PFSK-1 (cell line): ENCODE measurements around the gene RNF8.

Source experiments
- FOXP2 ChIP-seq: optimal IDR thresholded peaks from 2 replicates; pipeline ENCODE3; 2011; ENCODE audit warnings: borderline replicate concordance, control low read depth, inconsistent platforms; ENCODE audit not compliant: insufficient read depth; ENCODE audit errors: extremely low read length, extremely low read depth
- POLR2AphosphoS5 ChIP-seq: IDR thresholded peaks from 2 replicates; pipeline ENCODE4 v1.6.1; 2012; ENCODE audit warnings: low read depth, mild to moderate bottlenecking, control low read depth, low read length, moderate library complexity
- SIN3A ChIP-seq: IDR thresholded peaks from 2 replicates; pipeline ENCODE4 v1.6.1; 2012; ENCODE audit warnings: mild to moderate bottlenecking, low read length, moderate library complexity, borderline replicate concordance; ENCODE audit not compliant: insufficient read depth
- TAF1 ChIP-seq: IDR thresholded peaks from 2 replicates; pipeline ENCODE4 v1.6.1; 2012; ENCODE audit warnings: low read length, control low read depth, borderline replicate concordance; ENCODE audit not compliant: insufficient read depth
- TF ChIP-seq, protein P1 (sequence below), 2 experiments: IDR thresholded peaks; 2 replicates each; pipeline versions ENCODE4 v1.6.1 to v1.8.0; 2011 to 2012; ENCODE audit warnings: low read depth in 2 of 2, low read length in 2 of 2, control low read depth in 1 of 2, inconsistent platforms in 1 of 2, mild to moderate bottlenecking in 1 of 2, moderate library complexity in 1 of 2; ENCODE audit not compliant: insufficient read depth in 1 of 2

The RNF8 gene

DNA sequence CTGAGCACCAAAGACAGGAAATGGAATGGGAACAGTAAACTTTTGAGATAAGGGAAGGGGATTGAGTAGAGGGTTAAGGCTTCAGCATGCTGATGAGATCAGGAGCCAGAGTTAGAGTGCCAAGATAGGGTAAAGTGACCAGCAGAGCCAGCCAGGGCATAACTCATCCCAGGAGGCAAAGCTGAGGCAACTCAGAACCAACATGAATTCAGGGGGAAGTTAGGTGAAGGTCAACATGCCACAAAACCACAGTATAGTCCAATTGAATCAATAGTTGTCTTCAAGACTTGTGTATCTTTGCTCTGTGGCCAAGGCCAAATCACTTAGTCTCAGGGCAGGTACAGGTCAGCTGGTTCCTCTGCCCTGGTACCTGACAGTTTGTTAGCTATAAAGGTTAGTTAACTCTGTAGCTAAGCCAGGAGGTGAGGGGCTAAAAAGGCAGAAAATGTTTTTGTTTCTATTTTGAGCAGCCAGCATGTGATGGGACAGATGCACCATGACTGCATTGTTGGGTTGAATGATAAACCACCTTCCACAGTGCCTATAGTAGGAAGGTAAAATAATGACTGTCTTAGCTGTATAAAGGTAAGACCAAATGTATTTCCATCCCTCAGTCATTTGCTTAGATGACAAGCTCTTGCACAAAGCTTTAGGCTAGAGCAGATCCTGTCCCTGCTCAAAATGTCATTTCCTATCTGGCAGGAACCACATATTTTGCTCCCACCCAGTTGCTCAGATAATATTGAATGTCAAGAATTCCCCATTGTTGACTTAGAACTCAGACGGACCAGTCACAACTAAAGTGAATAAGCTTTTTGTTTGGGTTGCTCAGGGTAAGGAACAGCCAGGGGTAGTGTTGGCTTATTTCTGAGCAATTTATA, 15.8 kb downstream of the RNF8 start:
- TF ChIP-seq FOXP2: no peak
- no peak for TF ChIP-seq POLR2AphosphoS5
- TF ChIP-seq SIN3A: no peak
- TF ChIP-seq TAF1: no peak
- TF ChIP-seq, protein P1, sequence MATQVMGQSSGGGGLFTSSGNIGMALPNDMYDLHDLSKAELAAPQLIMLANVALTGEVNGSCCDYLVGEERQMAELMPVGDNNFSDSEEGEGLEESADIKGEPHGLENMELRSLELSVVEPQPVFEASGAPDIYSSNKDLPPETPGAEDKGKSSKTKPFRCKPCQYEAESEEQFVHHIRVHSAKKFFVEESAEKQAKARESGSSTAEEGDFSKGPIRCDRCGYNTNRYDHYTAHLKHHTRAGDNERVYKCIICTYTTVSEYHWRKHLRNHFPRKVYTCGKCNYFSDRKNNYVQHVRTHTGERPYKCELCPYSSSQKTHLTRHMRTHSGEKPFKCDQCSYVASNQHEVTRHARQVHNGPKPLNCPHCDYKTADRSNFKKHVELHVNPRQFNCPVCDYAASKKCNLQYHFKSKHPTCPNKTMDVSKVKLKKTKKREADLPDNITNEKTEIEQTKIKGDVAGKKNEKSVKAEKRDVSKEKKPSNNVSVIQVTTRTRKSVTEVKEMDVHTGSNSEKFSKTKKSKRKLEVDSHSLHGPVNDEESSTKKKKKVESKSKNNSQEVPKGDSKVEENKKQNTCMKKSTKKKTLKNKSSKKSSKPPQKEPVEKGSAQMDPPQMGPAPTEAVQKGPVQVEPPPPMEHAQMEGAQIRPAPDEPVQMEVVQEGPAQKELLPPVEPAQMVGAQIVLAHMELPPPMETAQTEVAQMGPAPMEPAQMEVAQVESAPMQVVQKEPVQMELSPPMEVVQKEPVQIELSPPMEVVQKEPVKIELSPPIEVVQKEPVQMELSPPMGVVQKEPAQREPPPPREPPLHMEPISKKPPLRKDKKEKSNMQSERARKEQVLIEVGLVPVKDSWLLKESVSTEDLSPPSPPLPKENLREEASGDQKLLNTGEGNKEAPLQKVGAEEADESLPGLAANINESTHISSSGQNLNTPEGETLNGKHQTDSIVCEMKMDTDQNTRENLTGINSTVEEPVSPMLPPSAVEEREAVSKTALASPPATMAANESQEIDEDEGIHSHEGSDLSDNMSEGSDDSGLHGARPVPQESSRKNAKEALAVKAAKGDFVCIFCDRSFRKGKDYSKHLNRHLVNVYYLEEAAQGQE (IDR thresholded peaks at IDR 0.05; ENCODE audit: insufficient read depth in 1 of 2, low read depth in 2 of 2, low read length in 2 of 2): no peak

DNA sequence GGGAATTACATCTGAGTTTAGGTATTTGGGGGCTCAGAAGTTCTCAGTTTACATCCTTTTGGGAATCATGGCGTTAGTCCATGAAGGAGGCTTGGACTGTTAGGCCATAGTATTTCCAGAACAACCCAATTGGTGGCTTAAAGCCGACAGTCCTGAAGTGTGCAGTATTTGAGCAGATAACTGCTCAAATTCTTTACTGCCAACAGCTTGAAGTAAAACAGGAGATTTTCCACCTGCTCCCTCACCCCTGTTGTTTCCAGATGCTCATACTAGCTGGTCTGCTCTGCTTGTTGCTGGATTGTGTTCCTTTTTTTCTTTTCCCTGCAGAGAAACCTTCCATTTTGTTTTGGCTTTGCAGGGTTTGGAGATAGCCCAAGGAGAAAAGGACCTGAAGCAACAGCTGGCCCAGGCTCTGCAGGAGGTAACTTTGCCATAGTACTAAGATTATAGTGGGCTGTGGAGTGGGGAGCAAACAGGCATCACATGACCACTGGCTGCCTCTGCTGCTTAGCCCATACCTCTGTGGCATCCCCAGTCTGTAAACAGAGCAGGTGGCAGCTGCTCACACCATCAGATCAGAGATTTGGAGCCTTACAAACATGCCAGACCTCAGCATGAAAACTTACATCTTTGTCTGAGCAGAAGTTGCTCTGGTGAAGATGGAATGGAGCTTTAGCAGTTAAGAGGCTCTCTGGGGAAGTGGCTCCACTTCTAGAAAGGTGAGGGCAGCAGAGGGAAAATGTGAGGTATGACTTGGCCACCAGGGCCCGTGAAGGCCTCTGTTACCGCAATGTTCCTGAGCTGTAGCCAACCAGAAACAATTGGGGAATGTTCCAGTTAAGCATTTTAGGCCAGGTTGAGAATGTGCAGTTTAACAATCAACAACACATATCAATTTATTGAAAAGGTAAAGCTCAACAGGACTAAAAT, 17.6 kb downstream of the RNF8 start:
- TF ChIP-seq FOXP2 (no peak), POLR2AphosphoS5 (no peak), TAF1 (no peak), SIN3A (no peak)
- TF ChIP-seq, protein P1 (IDR thresholded peaks at IDR 0.05; ENCODE audit: insufficient read depth in 1 of 2, low read depth in 2 of 2, low read length in 2 of 2): no peak

DNA sequence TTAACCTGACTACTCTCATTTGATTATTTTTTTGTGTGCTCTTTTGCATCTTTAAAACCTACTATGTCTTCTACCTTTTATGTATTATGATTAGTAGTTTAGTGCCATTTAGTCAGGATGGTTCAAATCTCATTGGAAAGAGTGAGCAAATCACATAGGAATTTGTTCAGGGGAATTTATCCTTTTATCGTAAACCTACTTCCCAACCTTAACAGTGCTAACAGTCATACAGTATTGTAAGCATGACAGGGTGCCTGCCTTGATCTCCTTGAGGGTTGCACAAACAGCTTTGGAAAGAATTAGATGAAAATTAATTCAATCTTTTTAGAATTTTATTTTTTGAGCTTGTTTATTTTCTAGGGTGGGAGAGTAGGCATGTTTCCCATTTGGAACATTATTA, 18.3 kb downstream of the RNF8 start:
- TF ChIP-seq POLR2AphosphoS5 (no peak), FOXP2 (no peak), TAF1 (no peak)

DNA sequence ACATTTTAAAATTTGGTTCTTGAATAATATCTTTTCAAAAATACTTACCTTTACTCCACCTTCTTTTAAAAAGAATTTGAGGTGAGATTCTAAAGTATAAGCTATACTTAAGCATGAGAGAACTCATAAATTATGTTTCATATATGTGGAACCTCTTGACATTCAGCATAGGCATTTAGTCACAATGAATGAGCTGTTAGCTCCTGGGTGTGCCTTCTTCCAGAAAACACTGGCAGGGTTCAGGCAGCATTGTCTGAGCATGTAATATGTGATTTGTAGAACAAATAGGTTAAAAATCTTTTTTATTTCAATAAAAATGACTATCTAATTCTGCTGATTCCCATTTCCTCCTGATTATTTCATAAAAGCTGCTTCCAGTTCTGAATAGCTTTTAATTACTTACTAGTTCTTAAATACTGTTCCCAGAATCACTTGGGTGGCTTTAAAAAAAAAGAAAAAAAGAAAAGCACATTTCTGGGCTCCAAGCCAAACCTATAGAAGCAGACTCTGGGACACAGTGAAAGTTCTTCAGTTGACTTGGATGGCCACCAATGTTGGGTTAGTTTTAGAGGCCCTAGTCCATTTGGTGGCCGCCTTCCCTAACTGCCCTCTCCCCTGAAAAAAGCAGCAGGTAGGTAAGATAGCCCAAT, 20.2 kb downstream of the RNF8 start:
- TF ChIP-seq, protein P1 (IDR thresholded peaks at IDR 0.05; ENCODE audit: insufficient read depth in 1 of 2, low read depth in 2 of 2, low read length in 2 of 2): no peak
- TF ChIP-seq POLR2AphosphoS5 (no peak), TAF1 (no peak), SIN3A (no peak), FOXP2 (no peak)

DNA sequence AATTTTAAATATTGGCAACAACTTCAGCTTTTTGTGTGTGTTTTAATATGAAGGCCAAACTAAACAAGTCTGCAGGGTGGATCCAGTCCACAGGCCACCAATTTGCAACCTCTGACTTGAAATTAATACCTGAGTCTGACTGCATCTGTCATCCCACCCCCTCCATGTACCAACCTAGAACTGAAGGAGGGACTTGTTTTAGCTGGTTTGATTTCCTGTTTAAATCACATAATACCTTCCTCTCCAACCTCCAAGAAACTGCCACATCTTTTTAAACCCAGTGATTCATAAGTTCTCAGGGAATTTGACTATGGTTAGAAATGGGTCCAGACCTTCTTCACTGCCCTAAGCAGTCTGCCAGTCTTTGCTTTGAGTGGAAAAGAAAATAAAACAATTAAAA, 21.6 kb downstream of the RNF8 start:
- TF ChIP-seq FOXP2: no peak
